Measurements from ENCODE around the gene ATOH8.

The ATOH8 gene

GRCh38 chr2:85754313-85755095, 713 bp downstream of the ATOH8 start:
- no peak for DNase-seq (ENCODE audit: low spot score)

GRCh38 chr2:85755122-85756027, 1.6 kb downstream of the ATOH8 start:
- DNase-seq (ENCODE audit: low spot score): no peak

- no peak for DNase-seq (ENCODE audit: low spot score)
These were observed 2.4 kb downstream of the ATOH8 start for GRCh38 chr2:85756195-85756594.

DNA sequence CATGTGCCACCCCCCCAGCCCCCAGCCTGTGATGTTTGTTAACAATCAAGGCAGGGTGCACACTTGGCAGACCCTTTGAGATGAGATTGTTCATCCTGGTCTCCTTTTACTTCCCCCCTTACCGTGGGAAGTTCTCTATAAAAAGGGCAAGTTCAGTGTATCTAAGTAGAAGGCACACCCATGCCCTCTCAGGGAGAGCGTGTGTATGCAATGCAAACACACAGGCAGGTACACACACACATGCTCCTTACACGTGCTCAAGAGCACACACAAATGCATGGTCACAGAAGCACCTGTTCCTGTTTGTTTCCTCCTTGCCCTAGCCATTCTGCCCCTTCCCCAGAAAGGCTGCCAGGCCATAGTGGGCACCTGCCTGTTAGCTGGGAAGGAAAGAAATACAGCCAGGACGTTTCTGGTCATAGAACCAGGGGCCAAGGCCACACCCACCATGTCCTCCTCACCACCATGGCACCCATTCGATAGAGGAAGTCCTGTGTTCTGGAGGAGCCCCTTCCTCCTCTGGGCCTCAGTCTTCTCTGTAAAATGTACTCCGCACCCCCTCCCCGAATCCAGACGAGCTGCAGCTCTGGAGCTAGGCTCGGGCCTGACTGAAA, 3.1 kb downstream of the ATOH8 start:
- no peak for DNase-seq (ENCODE audit: low spot score)

GRCh38 chr2:85757860-85758259, 4.1 kb downstream of the ATOH8 start:
- no peak for DNase-seq (ENCODE audit: low spot score)

DNA sequence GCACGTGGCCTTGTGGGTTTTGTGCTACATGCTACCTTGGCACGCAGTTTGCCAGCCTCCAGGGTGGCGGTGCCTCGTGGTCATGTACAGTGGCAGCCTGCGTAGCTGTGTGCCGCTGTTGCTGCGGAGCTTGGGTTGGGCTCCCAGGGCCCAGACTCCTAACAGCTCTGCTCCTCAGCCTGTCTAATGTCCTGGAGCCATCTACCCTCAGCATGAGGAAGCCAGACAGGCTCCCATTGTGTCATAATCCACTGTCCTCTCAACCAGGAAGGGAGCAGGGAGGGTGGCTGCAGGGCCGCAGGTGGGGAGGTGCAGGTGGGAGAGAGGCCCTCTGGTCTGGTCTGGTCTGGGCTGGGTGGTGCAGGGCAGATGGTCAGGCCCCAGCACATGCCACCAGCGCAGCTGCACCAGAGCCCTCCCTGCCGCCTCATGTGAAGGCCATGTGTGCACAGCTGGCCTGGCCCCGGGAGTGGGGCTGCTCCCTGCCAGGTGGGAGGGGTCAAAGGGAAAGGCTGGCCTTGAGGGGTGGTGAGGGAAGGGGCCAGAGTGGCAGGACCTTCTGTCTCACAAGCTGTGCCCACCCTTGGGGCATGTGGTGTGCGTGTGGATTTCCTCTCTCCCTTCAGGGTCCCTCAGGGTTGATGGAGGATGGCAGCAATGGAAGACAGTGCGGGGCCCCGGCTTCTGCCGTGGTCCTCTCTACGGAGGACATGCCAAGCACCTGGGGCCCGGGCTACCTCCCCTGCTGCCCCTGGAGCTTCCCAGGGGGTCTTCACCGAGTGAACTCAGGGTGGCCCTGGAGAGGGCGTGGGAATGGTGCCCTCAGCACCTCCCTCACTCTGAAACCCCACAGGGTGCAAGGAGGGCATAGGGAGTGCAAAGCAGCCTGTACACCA, 4.8 kb downstream of the ATOH8 start:
- DNase-seq (ENCODE audit: low spot score): no peak

GRCh38 chr2:85759257-85759613, 5.4 kb downstream of the ATOH8 start:
- DNase-seq (ENCODE audit: low spot score): no peak

DNA sequence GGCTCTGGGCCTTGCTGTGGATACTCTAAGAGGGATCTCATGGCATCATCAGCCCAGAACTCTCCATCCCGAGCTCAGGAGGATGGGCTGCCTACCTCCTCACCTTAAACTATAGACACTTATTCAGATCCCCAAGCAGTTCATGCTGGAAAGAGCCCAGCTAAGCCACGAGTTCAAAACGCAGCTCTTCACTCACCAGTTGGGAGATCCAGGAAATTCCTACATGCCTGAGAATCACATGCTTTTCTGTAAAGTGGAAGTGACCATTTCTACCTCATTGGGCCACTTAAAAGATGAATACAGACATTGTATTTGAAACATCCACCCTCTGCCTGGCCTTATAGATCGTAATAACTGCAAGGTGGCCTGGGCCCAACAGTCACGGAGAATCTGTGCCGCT, 6.6 kb downstream of the ATOH8 start:
- no peak for DNase-seq (ENCODE audit: low spot score)

DNA sequence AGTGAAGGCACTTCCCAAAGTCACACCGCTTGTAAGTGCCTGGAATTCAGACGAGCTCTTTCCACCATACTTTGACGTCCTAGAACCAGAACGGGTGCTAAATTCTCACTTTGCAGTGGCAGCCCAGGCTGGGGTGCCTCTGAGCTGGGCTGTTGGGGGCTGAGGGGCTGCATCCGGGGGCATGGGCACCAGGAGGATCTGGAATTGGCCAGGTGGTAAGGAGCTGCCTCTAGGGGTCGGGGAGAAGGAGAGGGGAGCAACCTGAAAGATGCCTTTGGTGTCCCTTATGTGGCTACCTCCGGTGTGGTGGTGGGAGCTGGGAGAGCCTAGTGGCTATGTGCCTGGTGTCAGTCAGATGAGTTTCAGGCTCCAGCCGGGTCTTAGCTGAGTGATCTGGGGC, 7.1 kb downstream of the ATOH8 start:
- DNase-seq (ENCODE audit: low spot score): no peak

DNA sequence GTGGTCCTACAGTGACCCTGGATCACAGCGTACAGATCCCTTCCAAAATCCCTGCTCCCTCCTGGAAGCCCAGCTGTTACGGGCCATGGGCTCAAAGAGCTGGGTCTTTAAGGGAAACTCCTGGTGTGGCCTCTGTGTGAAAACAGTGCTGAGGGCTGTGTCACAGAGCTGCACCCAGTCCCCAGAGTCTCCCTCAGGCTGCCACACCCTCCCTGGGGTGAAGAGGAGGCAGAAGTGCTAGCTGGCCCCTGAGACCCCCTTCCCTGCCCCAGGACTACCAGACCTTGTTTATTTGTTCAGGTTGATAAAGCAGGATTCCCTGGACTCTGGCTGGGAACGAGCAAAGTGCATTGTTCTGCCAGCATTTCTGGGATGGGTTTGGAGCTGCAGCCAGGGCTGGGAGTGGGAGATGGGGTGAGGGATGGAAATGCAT, 7.7 kb downstream of the ATOH8 start:
- DNase-seq (ENCODE audit: low spot score): no peak

DNA sequence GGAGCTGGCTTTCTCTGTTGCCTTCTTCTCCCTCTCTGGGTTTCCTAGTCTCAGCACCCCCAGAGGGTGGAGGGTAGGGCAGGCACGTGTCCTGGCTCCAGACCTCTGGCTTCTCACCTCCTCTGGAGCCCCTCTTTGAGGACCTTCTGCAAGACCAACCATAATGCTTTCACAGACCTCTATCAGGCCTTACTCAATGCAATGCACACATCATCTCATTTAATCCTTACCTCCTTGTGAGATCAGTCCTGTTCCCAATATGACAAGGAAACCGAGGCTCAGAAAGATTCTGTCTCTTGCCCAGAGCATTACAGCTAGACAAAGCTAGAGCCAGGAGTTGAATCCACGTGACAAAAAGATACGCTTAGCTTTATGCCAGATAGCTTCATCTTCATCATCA, 8.2 kb downstream of the ATOH8 start:
- no peak for DNase-seq (ENCODE audit: low spot score)

- no peak for DNase-seq (ENCODE audit: low spot score)
These were observed 9.3 kb downstream of the ATOH8 start for GRCh38 chr2:85763132-85763531.

DNA sequence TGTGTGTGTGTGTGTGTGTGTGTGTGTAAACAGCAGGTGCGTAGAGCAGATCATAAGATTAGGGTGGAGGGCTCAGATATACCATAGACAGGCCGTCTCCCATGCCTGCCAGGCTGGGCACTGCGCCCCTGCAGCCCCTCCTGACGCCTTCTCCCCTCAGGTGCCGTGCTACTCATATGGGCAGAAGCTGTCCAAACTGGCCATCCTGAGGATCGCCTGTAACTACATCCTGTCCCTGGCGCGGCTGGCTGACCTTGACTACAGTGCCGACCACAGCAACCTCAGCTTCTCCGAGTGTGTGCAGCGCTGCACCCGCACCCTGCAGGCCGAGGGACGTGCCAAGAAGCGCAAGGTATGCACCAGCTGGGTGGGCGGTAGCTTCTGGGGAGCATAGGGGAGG, 10.0 kb downstream of the ATOH8 start:
- DNase-seq (ENCODE audit: low spot score): no peak

GRCh38 chr2:85765081-85765731, 11.4 kb downstream of the ATOH8 start:
- no peak for DNase-seq (ENCODE audit: low spot score)

GRCh38 chr2:85766229-85766628, 12.4 kb downstream of the ATOH8 start:
- DNase-seq (ENCODE audit: low spot score): no peak

GRCh38 chr2:85767803-85768665, 14.2 kb downstream of the ATOH8 start:
- DNase-seq (ENCODE audit: low spot score): no peak

GRCh38 chr2:85768713-85769112, 14.9 kb downstream of the ATOH8 start:
- DNase-seq (ENCODE audit: low spot score): no peak

DNA sequence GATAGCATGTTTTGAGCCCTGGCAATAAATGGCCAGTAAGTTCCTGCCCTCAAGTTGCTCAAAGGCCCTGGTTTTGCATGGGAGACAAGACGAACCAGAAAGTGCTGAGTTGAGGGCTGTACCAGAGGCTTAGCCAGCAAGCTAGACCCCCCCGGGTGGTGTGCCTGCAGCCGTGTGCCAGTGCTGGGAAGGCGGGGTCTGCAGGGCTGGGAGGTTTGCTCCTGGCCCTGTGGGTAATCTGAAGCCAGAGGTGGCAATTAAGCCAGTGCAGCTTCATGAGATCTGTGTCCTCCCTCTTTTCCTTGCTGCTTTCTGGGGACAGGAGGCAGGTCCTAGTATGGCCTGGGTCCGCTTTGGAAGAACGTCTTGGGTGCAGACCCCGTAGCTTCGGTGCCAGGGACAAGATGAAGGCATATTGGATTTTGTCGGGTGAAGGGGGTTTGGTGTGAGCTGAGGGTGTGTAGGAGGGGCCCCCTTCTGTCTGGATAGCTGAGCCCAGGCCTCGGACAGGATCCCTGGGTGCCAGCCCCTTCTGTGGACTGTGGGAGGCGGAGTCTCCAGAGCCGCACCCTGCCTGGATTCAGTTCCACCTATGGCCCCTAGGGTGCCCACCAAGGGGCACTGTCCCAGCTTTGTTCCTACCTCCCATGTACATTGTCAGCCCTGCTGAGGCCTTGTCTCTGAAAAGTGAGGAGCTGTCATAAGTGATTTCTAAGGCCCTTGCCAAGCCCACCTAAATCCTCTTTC, 15.6 kb downstream of the ATOH8 start:
- no peak for DNase-seq (ENCODE audit: low spot score)

GRCh38 chr2:85769983-85770362, 16.2 kb downstream of the ATOH8 start:
- no peak for DNase-seq (ENCODE audit: low spot score)

DNA sequence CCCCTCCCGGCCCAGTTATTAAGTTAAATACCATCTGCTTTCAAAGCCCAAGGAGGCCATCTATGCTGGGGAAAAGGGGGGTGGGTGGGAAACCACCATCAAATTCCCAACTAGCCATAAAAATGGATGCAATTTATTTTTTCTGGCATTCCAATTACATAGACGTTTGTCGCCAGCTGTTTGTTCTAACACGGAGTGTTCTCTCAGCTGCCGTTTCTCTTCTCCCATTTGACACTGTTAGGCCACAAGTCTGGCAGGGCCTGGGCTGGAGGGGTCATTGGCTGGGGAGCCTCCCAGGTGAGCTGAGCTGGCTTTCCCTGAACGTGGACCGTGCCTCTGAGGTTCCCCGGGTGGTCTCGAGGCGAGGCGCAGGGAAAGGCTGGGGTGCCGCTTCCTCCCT, 16.6 kb downstream of the ATOH8 start:
- no peak for DNase-seq (ENCODE audit: low spot score)
